HEK293T (cell line): Measurements from ENCODE around the gene PAK5.

Experiments
- FOXM1 ChIP-seq: fragments of 450-650 bp; IDR thresholded peaks from 2 replicates; pipeline ENCODE4 v1.6.1; 2017; ENCODE audit warnings: mild to moderate bottlenecking, borderline replicate concordance
- ZNF384 ChIP-seq: fragments of 450-650 bp; IDR thresholded peaks from 2 replicates; pipeline ENCODE4 v1.6.1; 2016

DNA sequence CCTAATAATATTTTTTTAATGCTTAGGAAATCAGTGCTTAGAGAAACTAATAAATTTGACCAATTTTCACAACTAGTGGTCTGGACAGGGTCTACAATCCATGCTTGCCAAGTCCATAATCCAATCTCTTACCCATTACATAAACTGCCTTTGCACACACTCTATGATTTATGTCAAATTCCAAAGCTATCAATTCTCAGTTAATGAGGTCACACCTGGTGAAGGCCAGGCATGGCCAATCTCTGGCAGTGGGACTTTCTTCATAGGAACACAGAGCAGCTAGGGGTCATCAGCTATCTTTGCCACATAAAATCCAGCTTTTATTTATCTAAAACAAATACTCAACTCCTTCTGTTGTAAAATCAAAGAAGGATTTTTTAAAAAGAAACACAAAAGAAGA, 21.2 kb downstream of the PAK5 start:
- no peak for TF ChIP-seq FOXM1
- TF ChIP-seq ZNF384 = no peak
